ENCODE results near the gene SCYL2.

The SCYL2 gene

GRCh38 chr12:100375038-100375735, 108.2 kb downstream of the SCYL2 start:
- Histone ChIP-seq H3K4me1 (ENCODE audit: control insufficient read depth, insufficient read depth, low read length, poor library complexity, severe bottlenecking) (no peaks in the 10 kb centered on the region), H3K36me3 (ENCODE audit: control insufficient read depth, insufficient read depth, low read length) (no peaks in the 10 kb centered on the region), H3K27ac (ENCODE audit: low read depth, low read length, severe bottlenecking) (no peak overlapping the region), H3K9me3 (ENCODE audit: control insufficient read depth, low read length) (no peaks in the 10 kb centered on the region), H3K4me3 (ENCODE audit: extremely low read depth, insufficient read depth, low read length, poor library complexity, severe bottlenecking) (no peak overlapping the region)
- WGBS, 2 experiments (ENCODE audit: insufficient coverage in 2 of 2), result 77 to 81% methylated on average over 9 to 10 of the region's 12 CpGs

GRCh38 chr12:100376161-100376560, 109.2 kb downstream of the SCYL2 start:
- no peak overlapping the region for H3K4me3 ChIP-seq (ENCODE audit: extremely low read depth, insufficient read depth, low read length, poor library complexity, severe bottlenecking)
- H3K4me1 ChIP-seq (ENCODE audit: control insufficient read depth, insufficient read depth, low read length, poor library complexity, severe bottlenecking), result no peaks in the 10 kb centered on the region
- H3K36me3 ChIP-seq (ENCODE audit: control insufficient read depth, insufficient read depth, low read length), result no peaks in the 10 kb centered on the region
- WGBS, 2 experiments (ENCODE audit: insufficient coverage in 2 of 2), result 100% methylated on average over 1 of the region's 1 CpG
- H3K27ac ChIP-seq (ENCODE audit: low read depth, low read length, severe bottlenecking), result no peak overlapping the region
- H3K9me3 ChIP-seq (ENCODE audit: control insufficient read depth, low read length), result no peaks in the 10 kb centered on the region

GRCh38 chr12:100381379-100381778, 114.4 kb downstream of the SCYL2 start:
- no peaks in the 10 kb centered on the region for H3K36me3 ChIP-seq (ENCODE audit: control insufficient read depth, insufficient read depth, low read length)
- H3K4me1 ChIP-seq (ENCODE audit: control insufficient read depth, insufficient read depth, low read length, poor library complexity, severe bottlenecking), result no peaks in the 10 kb centered on the region
- H3K9me3 ChIP-seq (ENCODE audit: control insufficient read depth, low read length), result no peaks in the 10 kb centered on the region
- WGBS, 2 experiments (ENCODE audit: insufficient coverage in 2 of 2), result 80 to 95% methylated on average over 1 to 2 of the region's 2 CpGs
- no peak overlapping the region for H3K27ac ChIP-seq (ENCODE audit: low read depth, low read length, severe bottlenecking)
- no peak overlapping the region for H3K4me3 ChIP-seq (ENCODE audit: extremely low read depth, insufficient read depth, low read length, poor library complexity, severe bottlenecking)

- 92 to 98% methylated on average over 4 to 5 of the region's 6 CpGs for WGBS, 2 experiments (ENCODE audit: insufficient coverage in 2 of 2)
Measured at GRCh38 chr12:100382338-100382737, 115.4 kb downstream of the SCYL2 start.

GRCh38 chr12:100383586-100384558, 116.9 kb downstream of the SCYL2 start:
- Histone ChIP-seq H3K36me3 (ENCODE audit: control insufficient read depth, insufficient read depth, low read length) (no peaks in the 10 kb centered on the region), H3K4me3 (ENCODE audit: extremely low read depth, insufficient read depth, low read length, poor library complexity, severe bottlenecking) (no peak overlapping the region), H3K4me1 (ENCODE audit: control insufficient read depth, insufficient read depth, low read length, poor library complexity, severe bottlenecking) (no peaks in the 10 kb centered on the region), H3K27ac (ENCODE audit: low read depth, low read length, severe bottlenecking) (no peak overlapping the region), H3K9me3 (ENCODE audit: control insufficient read depth, low read length) (no peaks in the 10 kb centered on the region)
- 94 to 97% methylated on average over 5 of the region's 9 CpGs for WGBS, 2 experiments (ENCODE audit: insufficient coverage in 2 of 2)

More at GRCh38 chr12:100382338-100382737, 115.4 kb downstream of the SCYL2 start:
- Histone ChIP-seq H3K27ac (ENCODE audit: low read depth, low read length, severe bottlenecking) (no peak overlapping the region), H3K36me3 (ENCODE audit: control insufficient read depth, insufficient read depth, low read length) (no peaks in the 10 kb centered on the region), H3K4me1 (ENCODE audit: control insufficient read depth, insufficient read depth, low read length, poor library complexity, severe bottlenecking) (no peaks in the 10 kb centered on the region), H3K9me3 (ENCODE audit: control insufficient read depth, low read length) (no peaks in the 10 kb centered on the region), H3K4me3 (ENCODE audit: extremely low read depth, insufficient read depth, low read length, poor library complexity, severe bottlenecking) (no peak overlapping the region)

- 81 to 84% methylated on average over 5 of the region's 5 CpGs for WGBS, 2 experiments (ENCODE audit: insufficient coverage in 2 of 2)
- Histone ChIP-seq H3K4me3 (ENCODE audit: extremely low read depth, insufficient read depth, low read length, poor library complexity, severe bottlenecking) (no peak overlapping the region), H3K36me3 (ENCODE audit: control insufficient read depth, insufficient read depth, low read length) (no peaks in the 10 kb centered on the region), H3K27ac (ENCODE audit: low read depth, low read length, severe bottlenecking) (no peak overlapping the region), H3K9me3 (ENCODE audit: control insufficient read depth, low read length) (no peaks in the 10 kb centered on the region), H3K4me1 (ENCODE audit: control insufficient read depth, insufficient read depth, low read length, poor library complexity, severe bottlenecking) (no peaks in the 10 kb centered on the region)
Measured at GRCh38 chr12:100384559-100384935, 117.6 kb downstream of the SCYL2 start.

GRCh38 chr12:100388382-100388781, 121.4 kb downstream of the SCYL2 start:
- H3K36me3 ChIP-seq (ENCODE audit: control insufficient read depth, insufficient read depth, low read length), result no peaks in the 10 kb centered on the region
- no peak overlapping the region for H3K4me3 ChIP-seq (ENCODE audit: extremely low read depth, insufficient read depth, low read length, poor library complexity, severe bottlenecking)
- H3K4me1 ChIP-seq (ENCODE audit: control insufficient read depth, insufficient read depth, low read length, poor library complexity, severe bottlenecking), result no peaks in the 10 kb centered on the region
- no peaks in the 10 kb centered on the region for H3K9me3 ChIP-seq (ENCODE audit: control insufficient read depth, low read length)
- no peak overlapping the region for H3K27ac ChIP-seq (ENCODE audit: low read depth, low read length, severe bottlenecking)
- WGBS, 2 experiments (ENCODE audit: insufficient coverage in 2 of 2), result no CpG with 5 or more reads among the region's 5 CpGs
